HCT116 (cell line): ENCODE measurements around the gene SLA2. TPM values are rescaled to one million over a fixed set of nuclear protein-coding genes. Genes with fewer than 3 reads are reported as not detected.

Source experiments
- ATAC-seq: fragments of 200-7000 bp; cut with Tn5 transposase; 2 replicates; pipeline ENCODE4 v1.9.1; 2020; ENCODE audit warnings: mild to moderate bottlenecking, moderate library complexity
- BruUV-seq: library from RNA; stranded (reverse); fragments of 400-500 nt; replicated peaks from 2 replicates; lab custom pipeline; 2021; lab: Mats Ljungman, UMichigan
- CTCF ChIA-PET: fragments of 300-600 bp; sonication (Branson Sonifier 250); formaldehyde crosslinking; loops from one replicate; lab custom pipeline; 2021; ENCODE audit warnings: antibody characterized with exemption; lab: Charles Lee
- POLR2A ChIA-PET: fragments of 300-600, 350-600 bp; sonication (Branson Sonifier 250); formaldehyde crosslinking; loops from one replicate; lab custom pipeline; 2021; ENCODE audit warnings: antibody characterized with exemption; lab: Charles Lee
- RAD21 ChIA-PET, 2 experiments: fragments of 300-600 bp; sonication (Branson Sonifier 250); formaldehyde crosslinking; loops; one replicate each; lab custom pipeline; 2023; ENCODE audit warnings: low total read pairs in 2 of 2; ENCODE audit not compliant: uncharacterized antibody in 2 of 2, unreplicated experiment in 2 of 2, low non-redundant PET in 1 of 2; lab: Charles Lee
- DNase-seq: peaks from one replicate; pipeline ENCODE4 v3.0.0-alpha.2; 2010; ENCODE audit warnings: low read depth, low spot score
- H2AFZ ChIP-seq: fragments of 200-600 bp; shearing (Covaris generic), sonication (generic); 2 replicates; pipeline ENCODE4 v1.6.1; 2017; ENCODE audit warnings: low read depth, mixed run types, mixed read lengths, antibody characterized with exemption, low read length; ENCODE audit not compliant: poor library complexity, severe bottlenecking
- H3K27ac ChIP-seq: 2 replicates; pipeline ENCODE4 v1.5.1; 2012; ENCODE audit warnings: low read depth, low read length
- H3K27me3 ChIP-seq: fragments of 200-600 bp; sonication (generic); 2 replicates; pipeline ENCODE4 v1.6.1; 2016; ENCODE audit warnings: mixed run types, low read length, mixed read lengths; ENCODE audit not compliant: insufficient read depth
- H3K36me3 ChIP-seq, 2 experiments: fragments of 200-500 bp in 1 of 2; fragments of 200-600 bp in 1 of 2; sonication (Bioruptor generic) in 1 of 2; sonication (generic) in 1 of 2; 2 replicates each; pipeline versions ENCODE4 v1.5.1 to v1.6.1; 2014 to 2016; ENCODE audit warnings: low read length in 2 of 2, inconsistent platforms in 1 of 2, mixed read lengths in 1 of 2, mixed run types in 1 of 2; ENCODE audit not compliant: insufficient read depth in 2 of 2, control insufficient read depth in 1 of 2
- H3K4me1 ChIP-seq, 2 experiments: fragments of 200-600 bp in 1 of 2; sonication (generic) in 1 of 2; 2 replicates each; pipeline versions ENCODE4 v1.5.1 to v1.6.1; 2012 to 2017; ENCODE audit warnings: low read length in 2 of 2, inconsistent platforms in 1 of 2, mild to moderate bottlenecking in 1 of 2, mixed read lengths in 1 of 2, mixed run types in 1 of 2, moderate library complexity in 1 of 2; ENCODE audit not compliant: insufficient read depth in 2 of 2, control insufficient read depth in 1 of 2
- H3K4me2 ChIP-seq: fragments of 200-600 bp; sonication (generic); 2 replicates; pipeline ENCODE4 v1.6.1; 2017; ENCODE audit warnings: mixed run types, low read length, mixed read lengths
- H3K4me3 ChIP-seq, 2 experiments: fragments of 200-600 bp in 1 of 2; sonication (generic) in 1 of 2; replicated peaks in 1 of 2; 2 replicates each; pipeline ENCODE4 v1.5.1; 2011 to 2016; ENCODE audit warnings: low read length in 2 of 2, control low read depth in 1 of 2, low read depth in 1 of 2, mild to moderate bottlenecking in 1 of 2, mixed read lengths in 1 of 2, mixed run types in 1 of 2
- H3K79me2 ChIP-seq: fragments of 200-600 bp; sonication (generic); 2 replicates; pipeline ENCODE4 v1.6.1; 2017; ENCODE audit warnings: mild to moderate bottlenecking, mixed run types, low read length, moderate library complexity, mixed read lengths; ENCODE audit not compliant: insufficient read depth
- H3K9ac ChIP-seq: fragments of 200-600 bp; sonication (generic); 2 replicates; pipeline ENCODE4 v1.6.1; 2016; ENCODE audit warnings: low read length, mixed read lengths
- H3K9me2 ChIP-seq: fragments of 200-600 bp; sonication (generic), shearing (Covaris generic); 2 replicates; pipeline ENCODE4 v1.6.1; 2017; ENCODE audit warnings: mixed run types, mild to moderate bottlenecking, moderate library complexity; ENCODE audit not compliant: insufficient read depth
- H3K9me3 ChIP-seq, 2 experiments: fragments of 200-500 bp in 1 of 2; fragments of 200-600 bp in 1 of 2; sonication (Bioruptor generic) in 1 of 2; sonication (generic) in 1 of 2; 2 replicates each; pipeline ENCODE4 v1.6.1; 2014 to 2017; ENCODE audit warnings: low read length in 2 of 2, mixed read lengths in 2 of 2, inconsistent platforms in 1 of 2, low read depth in 1 of 2, mild to moderate bottlenecking in 1 of 2, mixed run types in 1 of 2, moderate library complexity in 1 of 2; ENCODE audit not compliant: control insufficient read depth in 1 of 2, insufficient read depth in 1 of 2
- H4K20me1 ChIP-seq: fragments of 200-600 bp; sonication (generic), shearing (Covaris generic); 2 replicates; pipeline ENCODE4 v1.6.1; 2017; ENCODE audit warnings: mixed run types, mild to moderate bottlenecking, moderate library complexity; ENCODE audit not compliant: insufficient read depth
- CBX3 ChIP-seq: IDR thresholded peaks from 2 replicates; pipeline ENCODE4 v1.6.1; 2012; ENCODE audit warnings: low read depth
- CEBPB ChIP-seq: IDR thresholded peaks from 2 replicates; pipeline ENCODE4 v1.6.1; 2012; ENCODE audit warnings: low read depth
- EGR1 ChIP-seq: IDR thresholded peaks from 2 replicates; pipeline ENCODE4 v1.6.1; 2012; ENCODE audit warnings: low read depth
- ELF1 ChIP-seq: IDR thresholded peaks from 2 replicates; pipeline ENCODE4 v1.6.1; 2012; ENCODE audit warnings: low read depth, borderline replicate concordance
- EZH2 ChIP-seq: fragments of 200-600 bp; sonication (generic); IDR thresholded peaks from 2 replicates; pipeline ENCODE4 v1.6.1; 2017; ENCODE audit warnings: antibody characterized with exemption, mixed run types
- FOSL1 ChIP-seq: IDR thresholded peaks from 2 replicates; pipeline ENCODE4 v1.6.1; 2012; ENCODE audit warnings: low read depth
- JUND ChIP-seq: IDR thresholded peaks from 2 replicates; pipeline ENCODE4 v1.6.1; 2012
- MAX ChIP-seq: IDR thresholded peaks from 2 replicates; pipeline ENCODE4 v1.6.1; 2012
- POLR2A ChIP-seq: IDR thresholded peaks from 2 replicates; pipeline ENCODE4 v1.7.0; 2011; ENCODE audit warnings: borderline replicate concordance; ENCODE audit not compliant: insufficient read depth, insufficient read length; ENCODE audit errors: extremely low read depth
- POLR2AphosphoS5 ChIP-seq: IDR thresholded peaks from 2 replicates; pipeline ENCODE4 v1.6.1; 2011; ENCODE audit warnings: mild to moderate bottlenecking, low read depth, low read length, moderate library complexity
- RAD21 ChIP-seq: IDR thresholded peaks from 2 replicates; pipeline ENCODE4 v1.6.1; 2012; ENCODE audit warnings: low read depth, mild to moderate bottlenecking
- SIN3A ChIP-seq: IDR thresholded peaks from 2 replicates; pipeline ENCODE4 v1.6.1; 2012; ENCODE audit warnings: low read depth
- SP1 ChIP-seq: IDR thresholded peaks from 2 replicates; pipeline ENCODE4 v1.6.1; 2012; ENCODE audit warnings: low read depth
- TCF7L2 ChIP-seq: IDR thresholded peaks from 2 replicates; pipeline ENCODE4 v1.7.0; 2011; ENCODE audit warnings: borderline replicate concordance, inconsistent platforms; ENCODE audit not compliant: insufficient read depth, insufficient read length; ENCODE audit errors: extremely low read depth
- YY1 ChIP-seq: IDR thresholded peaks from 2 replicates; pipeline ENCODE4 v1.6.1; 2011; ENCODE audit warnings: low read length, low read depth, moderate library complexity, mild to moderate bottlenecking; ENCODE audit not compliant: insufficient replicate concordance; ENCODE audit errors: extremely low read depth
- ZNF274 ChIP-seq: fragments of 200-500 bp; sonication (Bioruptor generic); IDR thresholded peaks from 2 replicates; pipeline ENCODE4 v1.6.1; 2014; ENCODE audit warnings: mild to moderate bottlenecking, low read depth, low read length, inconsistent platforms
- intact Hi-C: fragments of 100-400 bp; cut with micrococcal nuclease; formaldehyde crosslinking; loops from 2 replicates; pipeline ENCODE4 v1.10.0; 2022
- total RNA-seq: library from RNA; stranded (reverse); gene quantifications from one replicate; pipeline ENCODE4 v1.2.1, GENCODE V29; 2021; ENCODE audit not compliant: unreplicated experiment
- TF ChIP-seq, protein P1 (sequence below), 3 experiments: fragments of 200-600 bp in 1 of 3; sonication (generic) in 1 of 3; IDR thresholded peaks in 2 of 3; conservative IDR thresholded peaks in 1 of 3; 2 replicates each; pipeline ENCODE4 v1.5.1; 2012 to 2017; ENCODE audit warnings: low read depth in 2 of 3, low read length in 2 of 3, antibody characterized with exemption in 1 of 3, borderline replicate concordance in 1 of 3, control low read depth in 1 of 3, mild to moderate bottlenecking in 1 of 3, mixed read lengths in 1 of 3, mixed run types in 1 of 3, moderate library complexity in 1 of 3; ENCODE audit not compliant: insufficient read depth in 1 of 3

Gene SLA2
- total RNA-seq, 1 experiment from 2014 or later, result 0.12 TPM

- intact Hi-C loops, result no loop called here
- POLR2A ChIA-PET, result no interaction called here
- H3K79me2 ChIP-seq, result no peaks in the 10 kb centered on the region
- TF ChIP-seq FOSL1 (no peak), TCF7L2 (no peak), JUND (no peak), RAD21 (no peak), MAX (no peak), YY1 (no peak), SP1 (no peak), SIN3A (no peak), ZNF274 (no peak), POLR2AphosphoS5 (no peak), ELF1 (no peak), EGR1 (no peak), EZH2 (no peak), POLR2A (no peak), CEBPB (no peak), CBX3 (no peak)
- TF ChIP-seq, protein P1, sequence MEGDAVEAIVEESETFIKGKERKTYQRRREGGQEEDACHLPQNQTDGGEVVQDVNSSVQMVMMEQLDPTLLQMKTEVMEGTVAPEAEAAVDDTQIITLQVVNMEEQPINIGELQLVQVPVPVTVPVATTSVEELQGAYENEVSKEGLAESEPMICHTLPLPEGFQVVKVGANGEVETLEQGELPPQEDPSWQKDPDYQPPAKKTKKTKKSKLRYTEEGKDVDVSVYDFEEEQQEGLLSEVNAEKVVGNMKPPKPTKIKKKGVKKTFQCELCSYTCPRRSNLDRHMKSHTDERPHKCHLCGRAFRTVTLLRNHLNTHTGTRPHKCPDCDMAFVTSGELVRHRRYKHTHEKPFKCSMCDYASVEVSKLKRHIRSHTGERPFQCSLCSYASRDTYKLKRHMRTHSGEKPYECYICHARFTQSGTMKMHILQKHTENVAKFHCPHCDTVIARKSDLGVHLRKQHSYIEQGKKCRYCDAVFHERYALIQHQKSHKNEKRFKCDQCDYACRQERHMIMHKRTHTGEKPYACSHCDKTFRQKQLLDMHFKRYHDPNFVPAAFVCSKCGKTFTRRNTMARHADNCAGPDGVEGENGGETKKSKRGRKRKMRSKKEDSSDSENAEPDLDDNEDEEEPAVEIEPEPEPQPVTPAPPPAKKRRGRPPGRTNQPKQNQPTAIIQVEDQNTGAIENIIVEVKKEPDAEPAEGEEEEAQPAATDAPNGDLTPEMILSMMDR (IDR thresholded peaks at IDR 0.05 in 2 of 3, conservative IDR thresholded peaks at IDR 0.05 in 1 of 3; ENCODE audit: borderline replicate concordance in 1 of 3, insufficient read depth in 1 of 3, low read depth in 2 of 3, low read length in 2 of 3), result no peak
- H3K4me2 ChIP-seq, result no peak overlapping the region
- no peak overlapping the region for H3K27ac ChIP-seq
- no peaks in the 10 kb centered on the region for H3K36me3 ChIP-seq
- CTCF ChIA-PET, result no interaction called here
- RAD21 ChIA-PET, result no interaction called here
- H3K9ac ChIP-seq, result no peak overlapping the region
- H3K9me3 ChIP-seq, result no peaks in the 10 kb centered on the region
- no peaks in the 10 kb centered on the region for H3K9me2 ChIP-seq
- ATAC-seq (no peak), DNase-seq (no peak)
- no peaks in the 10 kb centered on the region for H4K20me1 ChIP-seq
- BruUV-seq, result no TSS peak
- H3K4me3 ChIP-seq, result no peak overlapping the region
- no peak overlapping the region for H2AFZ ChIP-seq
- H3K27me3 ChIP-seq, result no peaks in the 10 kb centered on the region
- peaks cover 6 to 11% of the 10 kb centered on the region in 2 experiments; a peak in 3 of 4 replicates for H3K4me1 ChIP-seq
Observed at GRCh38 chr20:36644032-36644705, 1.8 kb downstream of the SLA2 start.
